Testis (tissue), 2 donors: Measurements from ENCODE around the gene CEP19.

Experiments
- POLR2A ChIP-seq: fragments of 450-650 bp; IDR thresholded peaks from one replicate; pipeline ENCODE4 v1.6.1; 2017; ENCODE audit warnings: antibody characterized with exemption, mild to moderate bottlenecking, moderate library complexity
- TF ChIP-seq, protein P1 (sequence below), 3 experiments: fragments of 450-650 bp in 2 of 3; fragments of 200-600 bp in 1 of 3; sonication (generic) in 1 of 3; IDR thresholded peaks; one replicate each; pipeline ENCODE4 v1.5.1; 2016 to 2019; ENCODE audit warnings: antibody characterized with exemption in 3 of 3, mild to moderate bottlenecking in 2 of 3, moderate library complexity in 1 of 3

DNA sequence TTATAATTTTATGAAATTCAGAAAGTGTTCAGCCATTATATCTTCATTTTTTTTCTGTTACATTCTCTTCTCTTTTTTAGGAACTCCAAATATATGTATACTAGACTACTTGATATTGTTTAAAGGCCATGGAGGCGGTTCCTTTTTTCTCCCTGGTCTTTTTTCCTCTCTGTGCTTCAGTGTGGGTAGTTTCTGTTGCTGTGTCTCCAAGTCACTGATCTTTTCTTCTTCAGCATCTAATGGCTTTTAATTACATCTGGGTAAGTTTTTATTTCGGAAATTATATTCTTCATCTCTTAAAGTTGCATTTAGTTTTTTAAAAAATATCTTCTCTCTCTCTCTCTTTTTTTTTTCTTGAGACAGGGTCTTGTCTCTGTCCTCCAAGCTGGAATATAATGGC is 9.0 kb upstream of the CEP19 start:
- no peak for TF ChIP-seq POLR2A
- TF ChIP-seq, protein P1, sequence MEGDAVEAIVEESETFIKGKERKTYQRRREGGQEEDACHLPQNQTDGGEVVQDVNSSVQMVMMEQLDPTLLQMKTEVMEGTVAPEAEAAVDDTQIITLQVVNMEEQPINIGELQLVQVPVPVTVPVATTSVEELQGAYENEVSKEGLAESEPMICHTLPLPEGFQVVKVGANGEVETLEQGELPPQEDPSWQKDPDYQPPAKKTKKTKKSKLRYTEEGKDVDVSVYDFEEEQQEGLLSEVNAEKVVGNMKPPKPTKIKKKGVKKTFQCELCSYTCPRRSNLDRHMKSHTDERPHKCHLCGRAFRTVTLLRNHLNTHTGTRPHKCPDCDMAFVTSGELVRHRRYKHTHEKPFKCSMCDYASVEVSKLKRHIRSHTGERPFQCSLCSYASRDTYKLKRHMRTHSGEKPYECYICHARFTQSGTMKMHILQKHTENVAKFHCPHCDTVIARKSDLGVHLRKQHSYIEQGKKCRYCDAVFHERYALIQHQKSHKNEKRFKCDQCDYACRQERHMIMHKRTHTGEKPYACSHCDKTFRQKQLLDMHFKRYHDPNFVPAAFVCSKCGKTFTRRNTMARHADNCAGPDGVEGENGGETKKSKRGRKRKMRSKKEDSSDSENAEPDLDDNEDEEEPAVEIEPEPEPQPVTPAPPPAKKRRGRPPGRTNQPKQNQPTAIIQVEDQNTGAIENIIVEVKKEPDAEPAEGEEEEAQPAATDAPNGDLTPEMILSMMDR (IDR thresholded peaks at IDR 0.05) = no peak
